HCT116 (cell line): ENCODE results near the gene ARHGAP12. TPM values are rescaled to one million over a fixed set of nuclear protein-coding genes. Genes with fewer than 3 reads are reported as not detected.

ENCODE experiments used
- ATAC-seq: fragments of 200-7000 bp; cut with Tn5 transposase; 2 replicates; pipeline ENCODE4 v1.9.1; 2020; ENCODE audit warnings: mild to moderate bottlenecking, moderate library complexity
- BruUV-seq: library from RNA; stranded (reverse); fragments of 400-500 nt; replicated peaks from 2 replicates; lab custom pipeline; 2021; lab: Mats Ljungman, UMichigan
- CTCF ChIA-PET: fragments of 300-600 bp; sonication (Branson Sonifier 250); formaldehyde crosslinking; loops from one replicate; lab custom pipeline; 2021; ENCODE audit warnings: antibody characterized with exemption; lab: Charles Lee
- POLR2A ChIA-PET: fragments of 300-600, 350-600 bp; sonication (Branson Sonifier 250); formaldehyde crosslinking; loops from one replicate; lab custom pipeline; 2021; ENCODE audit warnings: antibody characterized with exemption; lab: Charles Lee
- RAD21 ChIA-PET, 2 experiments: fragments of 300-600 bp; sonication (Branson Sonifier 250); formaldehyde crosslinking; loops; one replicate each; lab custom pipeline; 2023; ENCODE audit warnings: low total read pairs in 2 of 2; ENCODE audit not compliant: uncharacterized antibody in 2 of 2, unreplicated experiment in 2 of 2, low non-redundant PET in 1 of 2; lab: Charles Lee
- DNase-seq: peaks from one replicate; pipeline ENCODE4 v3.0.0-alpha.2; 2010; ENCODE audit warnings: low read depth, low spot score
- H2AFZ ChIP-seq: fragments of 200-600 bp; shearing (Covaris generic), sonication (generic); 2 replicates; pipeline ENCODE4 v1.6.1; 2017; ENCODE audit warnings: low read depth, mixed run types, mixed read lengths, antibody characterized with exemption, low read length; ENCODE audit not compliant: poor library complexity, severe bottlenecking
- H3K27ac ChIP-seq: 2 replicates; pipeline ENCODE4 v1.5.1; 2012; ENCODE audit warnings: low read depth, low read length
- H3K27me3 ChIP-seq: fragments of 200-600 bp; sonication (generic); 2 replicates; pipeline ENCODE4 v1.6.1; 2016; ENCODE audit warnings: mixed run types, low read length, mixed read lengths; ENCODE audit not compliant: insufficient read depth
- H3K36me3 ChIP-seq, 2 experiments: fragments of 200-500 bp in 1 of 2; fragments of 200-600 bp in 1 of 2; sonication (Bioruptor generic) in 1 of 2; sonication (generic) in 1 of 2; 2 replicates each; pipeline versions ENCODE4 v1.5.1 to v1.6.1; 2014 to 2016; ENCODE audit warnings: low read length in 2 of 2, inconsistent platforms in 1 of 2, mixed read lengths in 1 of 2, mixed run types in 1 of 2; ENCODE audit not compliant: insufficient read depth in 2 of 2, control insufficient read depth in 1 of 2
- H3K4me1 ChIP-seq, 2 experiments: fragments of 200-600 bp in 1 of 2; sonication (generic) in 1 of 2; 2 replicates each; pipeline versions ENCODE4 v1.5.1 to v1.6.1; 2012 to 2017; ENCODE audit warnings: low read length in 2 of 2, inconsistent platforms in 1 of 2, mild to moderate bottlenecking in 1 of 2, mixed read lengths in 1 of 2, mixed run types in 1 of 2, moderate library complexity in 1 of 2; ENCODE audit not compliant: insufficient read depth in 2 of 2, control insufficient read depth in 1 of 2
- H3K4me2 ChIP-seq: fragments of 200-600 bp; sonication (generic); 2 replicates; pipeline ENCODE4 v1.6.1; 2017; ENCODE audit warnings: mixed run types, low read length, mixed read lengths
- H3K4me3 ChIP-seq, 2 experiments: fragments of 200-600 bp in 1 of 2; sonication (generic) in 1 of 2; replicated peaks in 1 of 2; 2 replicates each; pipeline ENCODE4 v1.5.1; 2011 to 2016; ENCODE audit warnings: low read length in 2 of 2, control low read depth in 1 of 2, low read depth in 1 of 2, mild to moderate bottlenecking in 1 of 2, mixed read lengths in 1 of 2, mixed run types in 1 of 2
- H3K79me2 ChIP-seq: fragments of 200-600 bp; sonication (generic); 2 replicates; pipeline ENCODE4 v1.6.1; 2017; ENCODE audit warnings: mild to moderate bottlenecking, mixed run types, low read length, moderate library complexity, mixed read lengths; ENCODE audit not compliant: insufficient read depth
- H3K9ac ChIP-seq: fragments of 200-600 bp; sonication (generic); 2 replicates; pipeline ENCODE4 v1.6.1; 2016; ENCODE audit warnings: low read length, mixed read lengths
- H3K9me2 ChIP-seq: fragments of 200-600 bp; sonication (generic), shearing (Covaris generic); 2 replicates; pipeline ENCODE4 v1.6.1; 2017; ENCODE audit warnings: mixed run types, mild to moderate bottlenecking, moderate library complexity; ENCODE audit not compliant: insufficient read depth
- H3K9me3 ChIP-seq, 2 experiments: fragments of 200-500 bp in 1 of 2; fragments of 200-600 bp in 1 of 2; sonication (Bioruptor generic) in 1 of 2; sonication (generic) in 1 of 2; 2 replicates each; pipeline ENCODE4 v1.6.1; 2014 to 2017; ENCODE audit warnings: low read length in 2 of 2, mixed read lengths in 2 of 2, inconsistent platforms in 1 of 2, low read depth in 1 of 2, mild to moderate bottlenecking in 1 of 2, mixed run types in 1 of 2, moderate library complexity in 1 of 2; ENCODE audit not compliant: control insufficient read depth in 1 of 2, insufficient read depth in 1 of 2
- H4K20me1 ChIP-seq: fragments of 200-600 bp; sonication (generic), shearing (Covaris generic); 2 replicates; pipeline ENCODE4 v1.6.1; 2017; ENCODE audit warnings: mixed run types, mild to moderate bottlenecking, moderate library complexity; ENCODE audit not compliant: insufficient read depth
- ATF3 ChIP-seq: IDR thresholded peaks from 2 replicates; pipeline ENCODE4 v1.6.1; 2012
- CEBPB ChIP-seq: IDR thresholded peaks from 2 replicates; pipeline ENCODE4 v1.6.1; 2012; ENCODE audit warnings: low read depth
- CTCF ChIP-seq, 3 experiments: fragments of 200-600 bp in 1 of 3; sonication (generic) in 1 of 3; IDR thresholded peaks in 2 of 3; conservative IDR thresholded peaks in 1 of 3; 2 replicates each; pipeline ENCODE4 v1.5.1; 2012 to 2017; ENCODE audit warnings: low read depth in 2 of 3, low read length in 2 of 3, antibody characterized with exemption in 1 of 3, borderline replicate concordance in 1 of 3, control low read depth in 1 of 3, mild to moderate bottlenecking in 1 of 3, mixed read lengths in 1 of 3, mixed run types in 1 of 3, moderate library complexity in 1 of 3; ENCODE audit not compliant: insufficient read depth in 1 of 3
- EGR1 ChIP-seq: IDR thresholded peaks from 2 replicates; pipeline ENCODE4 v1.6.1; 2012; ENCODE audit warnings: low read depth
- ELF1 ChIP-seq: IDR thresholded peaks from 2 replicates; pipeline ENCODE4 v1.6.1; 2012; ENCODE audit warnings: low read depth, borderline replicate concordance
- EZH2 ChIP-seq: fragments of 200-600 bp; sonication (generic); IDR thresholded peaks from 2 replicates; pipeline ENCODE4 v1.6.1; 2017; ENCODE audit warnings: antibody characterized with exemption, mixed run types
- EZH2phosphoT487 ChIP-seq: fragments of 200-600 bp; IDR thresholded peaks from 2 replicates; pipeline ENCODE4 v1.6.1; 2018; ENCODE audit warnings: antibody characterized with exemption, borderline replicate concordance
- FOSL1 ChIP-seq: IDR thresholded peaks from 2 replicates; pipeline ENCODE4 v1.6.1; 2012; ENCODE audit warnings: low read depth
- JUND ChIP-seq: IDR thresholded peaks from 2 replicates; pipeline ENCODE4 v1.6.1; 2012
- MAX ChIP-seq: IDR thresholded peaks from 2 replicates; pipeline ENCODE4 v1.6.1; 2012
- POLR2A ChIP-seq: IDR thresholded peaks from 2 replicates; pipeline ENCODE4 v1.7.0; 2011; ENCODE audit warnings: borderline replicate concordance; ENCODE audit not compliant: insufficient read depth, insufficient read length; ENCODE audit errors: extremely low read depth
- RAD21 ChIP-seq: IDR thresholded peaks from 2 replicates; pipeline ENCODE4 v1.6.1; 2012; ENCODE audit warnings: low read depth, mild to moderate bottlenecking
- REST ChIP-seq: IDR thresholded peaks from 2 replicates; pipeline ENCODE4 v1.6.1; 2012; ENCODE audit warnings: low read depth
- SP1 ChIP-seq: IDR thresholded peaks from 2 replicates; pipeline ENCODE4 v1.6.1; 2012; ENCODE audit warnings: low read depth
- SRF ChIP-seq: IDR thresholded peaks from 2 replicates; pipeline ENCODE4 v1.6.1; 2012; ENCODE audit warnings: low read depth
- ZBTB33 ChIP-seq: IDR thresholded peaks from 2 replicates; pipeline ENCODE4 v1.6.1; 2011; ENCODE audit warnings: mild to moderate bottlenecking, low read length, moderate library complexity; ENCODE audit not compliant: insufficient replicate concordance; ENCODE audit errors: extremely low read depth
- ZNF274 ChIP-seq: fragments of 200-500 bp; sonication (Bioruptor generic); IDR thresholded peaks from 2 replicates; pipeline ENCODE4 v1.6.1; 2014; ENCODE audit warnings: mild to moderate bottlenecking, low read depth, low read length, inconsistent platforms
- intact Hi-C: fragments of 100-400 bp; cut with micrococcal nuclease; formaldehyde crosslinking; loops from 2 replicates; pipeline ENCODE4 v1.10.0; 2022
- total RNA-seq: library from RNA; stranded (reverse); gene quantifications from one replicate; pipeline ENCODE4 v1.2.1, GENCODE V29; 2021; ENCODE audit not compliant: unreplicated experiment

Gene ARHGAP12
- total RNA-seq, 1 experiment from 2014 or later, result 80.3 TPM

- Histone ChIP-seq H3K27me3 (no peaks in the 10 kb centered on the region), H3K9me3 (no peaks in the 10 kb centered on the region), H3K9ac (no peak overlapping the region), H3K4me1 (peaks cover 58 to 71% of the 10 kb centered on the region in 2 experiments), H3K9me2 (no peaks in the 10 kb centered on the region), H3K4me3 (no peak overlapping the region), H3K27ac (no peak overlapping the region), H2AFZ (no peak overlapping the region), H4K20me1 (peaks cover 8% of the 10 kb centered on the region; the same call in 1 of the 2 replicates), H3K79me2 (peaks cover 100% of the 10 kb centered on the region), H3K36me3 (peaks cover 12 to 26% of the 10 kb centered on the region in 2 experiments; a peak in 3 of 4 replicates), H3K4me2 (no peak overlapping the region)
- CTCF ChIA-PET, result no interaction called here
- no peak for TF ChIP-seq SRF
- TF ChIP-seq CEBPB, result no peak
- no peak for TF ChIP-seq CTCF (IDR thresholded peaks at IDR 0.05 in 2 of 3, conservative IDR thresholded peaks at IDR 0.05 in 1 of 3; ENCODE audit: borderline replicate concordance in 1 of 3, insufficient read depth in 1 of 3, low read depth in 2 of 3, low read length in 2 of 3)
- TF ChIP-seq EZH2phosphoT487, result no peak
- TF ChIP-seq ZNF274, result no peak
- TF ChIP-seq JUND, result no peak
- TF ChIP-seq SP1, result no peak
- TF ChIP-seq ELF1, result no peak
- no peak for TF ChIP-seq MAX
- TF ChIP-seq ZBTB33, result no peak
- no peak for TF ChIP-seq POLR2A
- TF ChIP-seq EGR1, result no peak
- TF ChIP-seq RAD21, result no peak
- no peak for TF ChIP-seq REST
- TF ChIP-seq FOSL1, result no peak
- no peak for TF ChIP-seq EZH2
- TF ChIP-seq ATF3, result no peak
- POLR2A ChIA-PET, result interaction anchor here (1.2 kb wide), 1 partner anchor 23 kb away, joined by 4 read pairs; no protein-coding TSS in a partner anchor
- no peak for ATAC-seq
- RAD21 ChIA-PET, result interaction anchor here in 1 of 2 experiments (0.6 kb wide), 1 partner anchor 8 kb away, joined by 7 read pairs; no protein-coding TSS in a partner anchor
- no peak for DNase-seq
- intact Hi-C loops, result no loop called here
- no TSS peak for BruUV-seq
Observed at GRCh38 chr10:31910016-31910415, 18.6 kb downstream of the ARHGAP12 start.
